Pulmonary artery endothelial cell (primary cell): ENCODE measurements around the gene DNAJB12. TPM values are rescaled to one million over a fixed set of nuclear protein-coding genes. Genes with fewer than 3 reads are reported as not detected.
A peak's percentile ranks its signal among the peaks of the same experiment; 100 is the strongest.
"Not testable (repeated sequence)": the region's sequence is repeated elsewhere in the genome, so short reads cannot be mapped to it uniquely, and the experiment has no call there.

Experiments used
- DNase-seq: peaks from one replicate; pipeline ENCODE4 v3.0.0-alpha.2; 2011; ENCODE audit warnings: low read depth, low spot score
- total RNA-seq: library from RNA; depleted of rRNA; stranded (reverse); fragments of >200 nt; gene quantifications from 2 replicates; pipeline ENCODE4 v1.2.3, GENCODE V29; 2014

Gene DNAJB12
- total RNA-seq, 1 donor from 2014 or later: 26.2 TPM

DNA sequence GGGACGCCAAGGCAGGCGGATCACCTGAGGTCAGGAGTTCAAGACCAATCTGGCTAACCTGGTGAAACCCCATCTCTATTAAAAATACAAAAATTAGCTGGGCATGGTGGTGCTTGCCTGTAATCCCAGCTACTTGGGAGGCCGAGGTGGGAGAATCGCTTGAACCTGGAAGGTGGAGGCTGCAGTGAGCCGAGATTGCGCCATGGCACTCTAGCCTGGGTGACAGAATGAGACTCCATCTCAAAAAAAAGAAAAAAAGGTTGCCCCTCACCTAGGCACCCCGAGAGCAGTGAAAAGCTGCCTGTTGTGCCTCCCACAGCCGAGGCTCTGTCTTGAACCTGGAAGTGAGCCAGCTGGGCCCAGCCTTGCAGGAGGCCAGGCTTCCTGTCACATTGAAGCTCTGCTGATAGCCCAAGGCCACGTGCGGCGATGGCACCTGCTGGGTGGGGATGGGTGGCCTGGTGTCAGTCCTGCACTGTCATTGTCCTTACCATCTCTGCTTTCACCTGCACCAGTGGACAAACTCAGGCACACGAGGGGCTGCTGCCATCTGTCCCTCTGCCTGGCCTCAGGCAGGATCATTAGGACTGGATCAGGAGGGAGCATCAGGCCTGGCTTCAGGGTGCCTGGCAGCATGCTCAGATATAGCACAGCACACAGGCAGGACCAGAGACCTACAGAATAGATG lies 37.8 kb downstream of the DNAJB12 start:
- no peak for DNase-seq

DNA sequence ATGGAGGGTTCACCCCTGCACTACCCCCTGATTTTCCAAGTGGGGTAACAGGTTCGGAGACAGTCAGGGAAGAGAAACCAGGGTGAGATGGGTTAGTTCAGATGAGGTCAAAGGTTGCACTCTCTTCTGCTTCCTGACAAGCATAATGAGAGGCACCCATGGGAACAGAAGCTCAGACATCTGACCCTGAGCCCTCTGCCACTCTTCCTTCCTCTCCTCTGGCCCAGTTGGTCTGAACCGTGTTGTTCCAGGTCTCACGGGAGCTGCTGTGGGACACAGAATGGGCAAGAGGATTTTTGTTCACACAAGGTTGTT lies 38.4 kb downstream of the DNAJB12 start:
- DNase-seq: no peak

DNA sequence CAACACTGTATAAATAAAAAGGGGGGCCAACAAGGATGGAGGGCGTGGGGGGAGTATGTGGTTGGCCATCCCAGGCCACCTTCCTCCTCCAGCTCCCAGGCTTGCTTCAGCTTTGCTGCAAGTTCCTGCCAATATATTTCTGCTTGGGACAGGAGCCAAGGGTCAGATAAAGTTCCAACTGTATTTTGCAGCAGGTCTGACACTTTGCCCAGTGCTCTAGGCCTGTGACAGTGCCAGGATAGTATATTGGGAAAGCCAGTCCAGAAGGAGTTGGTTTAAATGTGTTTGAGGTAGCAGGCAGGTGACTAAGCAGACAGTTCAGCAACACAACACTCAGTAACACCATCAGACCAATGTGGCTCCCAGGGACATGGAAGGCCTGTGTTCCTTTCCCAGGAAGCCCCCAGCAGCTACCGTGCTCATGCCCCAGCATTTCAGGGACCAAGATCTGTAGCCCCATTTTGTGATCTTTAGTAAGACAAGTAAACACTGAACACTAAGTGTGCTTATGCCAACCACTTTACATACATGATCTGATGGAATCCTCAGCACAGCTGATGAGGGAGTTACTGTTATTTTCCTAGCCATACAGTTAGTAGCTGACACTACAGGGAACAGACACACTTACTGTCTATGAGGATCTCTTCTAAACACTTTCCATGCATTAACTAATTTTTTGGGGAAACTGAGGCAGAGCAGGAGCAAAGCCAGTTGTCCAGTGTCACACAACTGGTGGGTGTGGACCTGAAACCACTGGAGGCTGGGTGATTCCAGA lies 38.9 kb downstream of the DNAJB12 start:
- no peak for DNase-seq

DNA sequence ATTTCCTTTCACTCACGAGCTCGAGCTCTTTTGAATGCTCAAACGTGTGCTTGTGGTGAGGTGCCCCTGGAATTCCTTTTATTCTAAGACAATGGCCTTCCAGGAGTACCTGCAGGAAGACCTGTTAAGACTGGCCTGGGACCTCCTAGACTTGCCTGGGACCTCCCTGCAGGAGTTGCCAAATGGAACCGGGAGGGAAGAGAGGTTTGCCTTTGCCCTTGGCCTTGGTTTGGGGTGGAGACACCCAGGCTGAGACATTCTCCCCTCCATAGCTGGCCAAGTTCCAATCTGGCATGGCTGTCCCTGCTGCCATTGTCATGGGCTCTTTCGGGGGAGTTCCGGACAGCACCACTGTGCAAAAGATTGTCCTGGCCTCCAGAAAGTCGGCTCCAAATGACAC lies 39.7 kb downstream of the DNAJB12 start:
- DNase-seq: no peak

DNA sequence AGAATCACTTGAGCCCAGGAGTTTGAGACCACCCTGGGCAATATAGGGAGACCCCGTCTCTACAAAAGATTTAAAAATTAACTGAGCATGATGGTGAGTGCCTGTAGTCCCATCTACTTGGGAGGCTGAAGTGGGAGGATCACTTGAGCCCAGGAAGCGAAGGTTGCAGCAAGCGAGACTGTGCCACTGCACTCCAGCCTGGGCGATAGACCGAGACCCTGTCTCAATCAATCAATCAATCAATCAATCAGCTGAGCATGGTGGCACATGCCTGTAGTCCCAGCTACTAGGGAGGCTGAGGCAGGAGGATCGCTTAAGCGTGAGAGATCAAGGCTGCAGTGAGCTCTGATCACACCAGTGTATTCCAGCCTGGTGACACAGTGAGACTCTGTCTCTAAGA lies 40.5 kb downstream of the DNAJB12 start:
- DNase-seq: no peak

DNA sequence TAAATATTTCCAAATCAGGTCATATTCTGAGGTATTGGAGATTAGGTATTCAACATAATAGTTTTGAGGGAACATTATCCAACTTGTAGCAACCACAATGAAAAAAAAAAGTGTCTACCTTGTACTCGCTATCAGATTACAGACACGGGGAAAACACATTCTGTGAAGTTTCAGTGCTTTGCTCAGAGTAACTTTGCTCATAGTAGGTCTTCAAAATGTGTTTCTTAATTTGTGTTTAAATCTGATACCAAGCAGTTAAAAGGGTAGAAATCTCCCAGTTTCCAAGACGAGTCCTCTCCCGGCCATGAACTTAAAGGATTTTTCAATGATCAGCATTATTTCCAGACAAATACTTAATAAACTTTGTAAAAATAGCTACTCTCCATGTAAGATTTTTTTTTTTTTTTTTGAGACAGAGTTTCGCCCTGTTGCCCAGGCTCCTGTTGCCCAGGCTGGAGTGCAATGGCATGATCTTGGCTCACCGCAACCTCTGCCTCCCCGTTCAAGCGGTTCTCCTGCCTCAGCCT lies 41.8 kb downstream of the DNAJB12 start:
- no peak for DNase-seq

DNA sequence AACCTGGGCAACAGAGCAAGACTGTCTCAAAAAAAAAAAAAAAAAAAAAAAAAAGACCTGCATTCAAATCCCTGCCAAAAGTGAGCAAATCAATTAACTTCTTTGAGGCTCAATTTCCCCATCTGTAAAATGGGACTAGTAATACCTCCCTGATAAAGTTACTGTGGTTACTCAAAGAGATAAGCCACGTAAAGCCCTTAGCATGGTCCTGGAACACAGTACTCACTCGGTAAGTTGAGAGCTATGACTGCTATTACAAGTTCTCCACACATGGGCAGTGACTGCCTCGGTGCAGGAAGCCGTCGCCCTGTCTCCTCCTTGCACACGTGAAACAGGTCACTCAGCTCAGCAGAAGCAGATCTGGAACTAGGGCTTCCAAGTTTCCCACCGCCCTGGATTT lies 43.1 kb downstream of the DNAJB12 start:
- DNase-seq: no peak

DNA sequence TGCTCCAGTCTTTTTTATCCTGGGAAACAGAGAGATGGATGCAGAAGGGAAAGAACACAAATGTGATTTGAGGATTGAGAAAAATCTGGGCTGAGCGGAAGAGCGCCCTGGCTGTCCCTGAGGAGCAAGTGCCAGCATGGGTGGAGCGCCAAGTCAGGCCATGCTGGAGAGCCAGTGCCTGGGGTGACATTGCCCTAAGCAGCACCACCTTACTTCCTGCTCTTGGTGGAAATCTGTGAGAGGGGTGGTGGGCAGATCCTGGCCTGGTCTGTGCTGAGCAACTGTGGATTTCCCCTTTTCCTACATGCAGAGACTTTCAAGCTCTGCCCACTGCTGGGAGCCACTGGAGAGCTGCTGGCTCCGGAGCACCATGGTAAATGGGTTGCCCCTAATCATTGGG lies 44.1 kb downstream of the DNAJB12 start:
- no peak for DNase-seq

DNA sequence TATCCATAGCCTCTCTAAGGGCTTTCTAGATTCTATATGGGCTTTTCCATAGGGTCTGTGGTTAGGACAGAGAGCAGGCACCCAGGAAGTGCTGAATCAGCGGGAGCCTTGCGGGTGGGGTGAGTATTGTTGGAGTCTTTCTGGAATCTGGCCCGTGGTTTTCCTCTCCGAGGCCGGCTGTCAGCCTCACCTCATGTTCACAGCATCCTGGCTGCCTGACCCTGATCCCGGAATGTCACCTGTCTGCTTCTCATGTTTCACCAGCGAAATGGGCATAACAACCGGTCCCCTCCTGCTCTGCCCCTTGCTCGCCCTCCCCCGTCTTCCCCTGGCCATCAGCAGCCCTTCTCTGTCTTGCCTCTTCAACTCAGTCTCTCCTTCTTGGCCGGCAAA lies 44.5 kb downstream of the DNAJB12 start:
- no peak for DNase-seq

DNA sequence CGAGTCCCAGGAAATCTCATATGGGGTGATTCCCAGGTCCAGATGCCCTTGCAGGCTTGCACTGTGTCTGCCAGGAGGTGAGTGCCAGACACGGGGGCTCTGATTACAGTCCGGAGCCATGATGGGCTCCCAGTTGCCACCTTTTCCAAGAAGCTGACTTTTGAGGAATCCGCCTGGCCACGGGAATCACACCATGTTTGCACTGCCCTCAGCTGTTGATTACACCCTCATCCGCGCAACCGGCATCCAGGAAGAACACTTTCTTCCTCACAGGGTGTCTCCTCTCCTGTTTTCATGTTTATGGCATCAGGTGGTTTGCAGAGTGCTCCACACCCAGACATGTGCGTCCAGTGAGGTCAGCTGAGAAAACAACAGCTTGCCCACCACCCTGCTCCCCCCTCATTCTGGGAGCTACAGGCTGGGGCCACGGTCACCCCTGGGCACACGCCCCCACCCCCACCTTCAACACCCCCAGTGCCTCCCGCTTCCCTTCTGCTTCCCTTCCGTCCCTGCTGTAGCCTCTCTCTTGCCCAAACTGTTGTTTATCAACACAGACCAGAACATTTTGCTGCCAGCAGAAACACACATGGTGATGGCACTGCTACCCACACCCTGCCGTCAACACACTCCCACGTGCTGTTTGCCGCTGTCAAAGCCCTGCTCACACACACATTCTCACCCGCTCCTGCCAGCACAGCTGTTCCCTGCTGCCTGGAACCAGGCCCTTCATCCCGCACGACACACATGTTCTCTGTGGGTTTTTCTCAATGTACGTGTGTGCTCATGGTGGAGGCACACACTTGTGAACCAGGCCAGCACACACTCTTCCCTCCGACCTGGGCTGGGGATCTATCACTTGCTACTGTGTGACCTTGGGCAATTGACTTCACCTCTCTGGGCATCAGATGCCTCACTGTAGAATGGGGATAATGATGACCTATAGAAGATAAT lies 45.2 kb downstream of the DNAJB12 start:
- no peak for DNase-seq

DNA sequence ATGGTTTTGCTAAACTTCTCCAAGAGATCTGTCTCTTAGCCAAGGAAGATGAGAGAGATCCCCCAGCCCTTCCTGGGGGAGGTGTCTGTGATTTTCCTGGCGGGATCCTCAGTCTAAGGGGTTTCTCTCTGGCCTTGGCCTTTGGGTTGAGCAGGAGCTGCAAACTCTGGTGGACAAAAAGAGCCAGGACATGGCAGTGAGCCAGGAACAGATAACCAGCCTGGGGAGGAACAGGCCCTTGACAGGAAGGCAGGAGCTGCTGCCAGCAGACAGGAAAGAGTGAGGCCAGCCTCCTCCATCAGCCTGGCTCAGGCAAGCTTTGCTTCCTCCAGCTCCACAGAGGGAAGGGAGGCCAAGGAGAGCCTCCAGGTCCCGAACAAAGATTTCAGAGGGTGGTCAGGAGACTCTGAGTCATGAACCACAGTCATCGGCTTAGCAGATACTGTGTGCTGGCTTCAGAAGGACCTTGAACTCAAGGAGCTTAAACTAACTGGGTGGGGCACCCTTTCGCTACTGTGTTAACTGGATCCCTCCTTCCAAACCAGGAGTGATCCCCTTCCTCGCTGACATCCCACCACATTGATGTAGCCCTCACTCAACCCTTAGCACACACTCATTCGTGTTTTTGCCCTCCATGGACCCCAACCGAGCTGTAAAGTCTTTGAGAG lies 46.3 kb downstream of the DNAJB12 start:
- DNase-seq: no peak

DNA sequence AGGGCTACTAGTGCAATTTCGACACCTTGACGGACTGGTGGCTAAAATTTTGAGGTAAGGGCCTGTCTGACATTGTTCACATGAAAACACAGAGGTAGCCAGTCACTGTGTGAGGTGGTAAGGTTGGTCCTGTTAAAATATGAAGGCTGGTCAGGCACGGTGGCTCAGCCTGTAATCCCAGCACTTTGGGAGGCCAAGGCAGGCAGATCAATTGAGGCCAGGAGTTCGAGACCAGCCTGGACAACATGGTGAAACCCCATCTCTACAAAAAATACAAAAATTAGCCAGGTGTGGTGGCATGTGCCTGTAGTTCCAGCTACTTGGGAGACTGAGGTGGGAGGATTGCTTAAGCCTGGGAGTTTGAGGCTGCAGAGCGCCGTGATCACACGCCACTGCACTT lies 47.0 kb downstream of the DNAJB12 start:
- not testable (repeated sequence) for DNase-seq

DNA sequence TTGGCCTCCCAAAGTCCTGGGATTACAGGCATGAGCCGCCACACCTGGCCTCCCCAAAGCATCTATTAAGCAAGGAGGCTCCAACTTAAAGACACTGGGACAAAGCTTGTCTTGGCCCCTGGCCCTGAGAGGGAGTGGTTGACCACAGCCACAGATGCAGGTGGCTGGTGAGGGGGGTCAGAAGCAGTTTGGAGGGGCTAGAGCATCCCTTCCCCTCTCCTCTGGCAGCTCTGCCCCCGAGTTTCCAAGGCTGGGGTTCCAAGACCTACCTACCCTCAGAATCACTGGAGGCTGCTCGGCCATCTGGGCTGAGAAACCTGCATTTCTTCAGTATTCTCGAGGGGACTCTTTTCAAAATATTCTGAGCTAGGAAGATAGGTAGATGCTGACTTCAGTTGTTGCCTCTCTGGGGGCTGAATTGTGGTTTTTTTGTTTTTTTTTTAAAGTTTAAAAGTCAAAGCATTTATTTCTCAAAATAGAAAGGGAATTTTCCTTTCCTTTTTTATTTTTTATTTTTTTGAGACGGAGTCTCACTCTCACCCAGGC lies 48.4 kb downstream of the DNAJB12 start:
- no peak for DNase-seq

DNA sequence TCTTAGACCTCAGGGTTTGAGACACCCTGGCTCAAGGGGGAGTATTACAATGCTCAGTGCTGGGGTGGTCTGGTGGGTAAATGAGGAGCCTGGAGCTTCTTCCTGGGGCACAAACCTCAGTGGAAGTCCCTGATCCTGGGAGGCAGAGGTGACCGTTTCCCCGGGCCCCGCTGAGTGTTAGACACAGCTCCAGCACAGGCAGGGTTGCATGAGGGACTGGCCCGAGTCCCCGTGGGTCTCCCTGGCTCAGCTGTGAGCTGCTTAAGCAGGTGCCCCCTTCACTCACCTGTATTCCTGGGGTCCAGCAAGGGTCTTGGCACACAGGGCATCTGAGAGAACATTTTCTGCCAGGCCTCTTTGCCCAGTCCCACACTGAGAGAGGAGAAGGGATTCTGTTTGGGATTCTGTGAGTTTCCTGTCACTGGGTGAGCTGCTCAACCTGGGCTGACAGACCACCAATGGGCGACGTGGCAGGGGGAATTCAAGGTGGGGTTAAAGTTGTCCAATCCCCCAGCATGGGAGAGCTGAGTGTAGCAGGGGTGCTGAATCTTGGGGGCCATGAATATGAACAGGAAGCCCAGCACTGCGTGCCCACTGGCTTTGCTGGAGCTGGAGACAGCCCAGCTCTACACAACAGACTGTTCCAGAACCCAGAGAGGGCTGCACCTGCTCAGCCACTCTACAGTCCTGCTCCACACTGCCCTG lies 51.1 kb downstream of the DNAJB12 start:
- no peak for DNase-seq

DNA sequence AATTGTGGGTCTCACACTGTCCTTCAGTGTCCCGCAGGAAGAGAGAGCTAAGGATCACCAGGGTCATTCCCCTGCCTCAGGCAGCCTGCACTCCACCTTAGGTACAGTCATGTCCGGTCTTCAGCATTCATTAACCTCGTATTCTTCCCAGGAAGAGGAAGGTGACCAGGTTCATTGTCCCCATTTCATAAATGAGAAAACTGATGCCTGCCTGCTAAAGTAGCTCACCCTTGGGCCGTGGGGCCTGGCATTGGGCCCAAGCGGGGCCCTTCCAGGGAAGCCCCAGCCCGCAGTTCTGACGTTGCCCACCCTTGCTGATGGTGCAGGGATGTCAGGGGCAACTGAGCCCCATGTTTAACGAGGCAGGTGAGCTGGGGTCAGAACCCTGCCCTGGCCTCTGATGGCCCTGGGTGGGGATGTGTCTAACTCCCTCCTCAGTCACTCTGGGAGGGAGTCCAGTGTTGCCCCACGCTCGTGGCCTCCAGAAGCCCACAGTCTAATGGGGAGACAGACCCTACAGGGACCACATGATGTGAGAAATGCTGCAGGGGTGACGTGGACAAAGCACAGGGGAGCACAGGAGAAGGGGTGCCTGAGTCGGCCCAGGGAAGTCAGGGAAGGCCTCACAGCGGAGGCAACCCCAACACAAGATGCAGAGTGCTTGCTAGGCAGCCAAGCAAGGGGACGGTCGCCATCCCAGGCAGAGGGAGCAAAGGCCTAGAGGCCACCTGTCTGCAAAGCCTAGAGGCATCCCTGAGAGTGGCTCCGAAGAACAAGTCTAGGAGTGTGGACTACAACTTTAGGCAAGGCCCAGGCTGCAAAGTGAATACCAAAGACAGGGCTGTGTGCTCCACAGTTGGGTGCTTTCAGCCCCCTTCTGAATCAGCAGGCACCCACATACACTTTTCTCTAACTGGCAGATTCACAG lies 55.9 kb downstream of the DNAJB12 start:
- DNase-seq: no peak

DNA sequence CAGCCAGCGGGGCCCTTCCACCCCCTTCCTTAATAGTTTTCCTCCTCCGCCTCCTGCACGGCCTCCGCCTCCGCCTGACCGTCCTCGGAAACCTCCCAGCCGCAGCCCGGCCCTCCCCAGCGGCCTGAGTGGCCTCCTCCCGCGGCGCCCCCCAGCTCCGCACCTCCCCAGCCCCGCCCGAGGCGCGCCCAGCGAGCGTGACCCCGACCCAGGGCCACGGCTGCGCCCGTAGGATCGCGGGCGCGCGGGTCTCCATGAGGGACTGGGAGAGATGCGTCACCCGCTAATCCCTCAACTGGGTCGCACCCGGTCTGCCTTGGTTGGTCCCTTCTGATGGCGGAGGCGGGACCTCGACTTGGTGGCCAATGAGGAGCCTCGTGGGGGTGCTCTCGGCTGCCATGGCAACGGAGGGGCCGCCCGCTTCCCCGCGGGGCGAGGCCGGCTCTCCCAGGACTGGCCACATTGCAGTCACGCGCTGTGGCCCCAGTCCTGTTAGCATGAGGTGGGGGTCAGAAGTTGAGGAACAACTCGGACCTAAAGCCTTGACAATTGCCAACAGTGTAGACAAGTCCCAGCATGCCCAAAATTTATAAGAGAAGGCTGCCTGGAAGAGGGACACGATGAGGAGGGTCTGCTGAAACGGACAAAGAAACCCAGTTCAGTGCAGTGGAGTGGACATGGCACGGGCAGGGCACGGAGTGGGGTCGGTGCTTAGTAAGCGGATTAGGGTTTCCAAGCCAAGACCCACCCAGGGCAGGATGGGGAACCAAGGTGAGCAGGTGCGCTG lies 56.7 kb downstream of the DNAJB12 start:
- peak; percentile 93 for DNase-seq

DNA sequence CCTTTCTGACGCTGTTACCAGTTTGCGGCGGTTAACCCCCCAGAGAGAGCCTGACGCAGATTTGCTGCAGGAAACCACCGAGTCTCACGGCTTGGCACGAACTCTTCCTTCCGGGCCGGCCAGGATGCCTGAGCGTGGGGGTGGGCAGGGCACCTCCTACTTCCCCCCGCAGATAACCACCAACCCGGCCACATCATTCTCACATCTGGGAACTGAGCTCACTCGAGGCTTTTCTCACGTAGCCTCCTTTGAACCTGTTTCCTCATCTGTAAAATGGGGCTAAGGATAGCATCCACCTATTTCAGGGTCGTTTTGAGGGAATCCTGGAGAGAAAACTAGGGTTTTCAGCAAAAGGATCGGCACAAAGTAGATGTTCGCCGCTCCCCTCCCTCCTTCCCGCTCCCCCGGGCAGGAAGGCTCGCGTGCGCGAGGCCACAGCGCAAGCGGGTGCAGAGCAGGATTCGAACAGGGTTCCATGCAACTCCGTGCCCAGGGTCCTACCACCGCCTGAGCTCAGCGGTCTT lies 57.4 kb downstream of the DNAJB12 start:
- DNase-seq: peak; percentile 77

DNA sequence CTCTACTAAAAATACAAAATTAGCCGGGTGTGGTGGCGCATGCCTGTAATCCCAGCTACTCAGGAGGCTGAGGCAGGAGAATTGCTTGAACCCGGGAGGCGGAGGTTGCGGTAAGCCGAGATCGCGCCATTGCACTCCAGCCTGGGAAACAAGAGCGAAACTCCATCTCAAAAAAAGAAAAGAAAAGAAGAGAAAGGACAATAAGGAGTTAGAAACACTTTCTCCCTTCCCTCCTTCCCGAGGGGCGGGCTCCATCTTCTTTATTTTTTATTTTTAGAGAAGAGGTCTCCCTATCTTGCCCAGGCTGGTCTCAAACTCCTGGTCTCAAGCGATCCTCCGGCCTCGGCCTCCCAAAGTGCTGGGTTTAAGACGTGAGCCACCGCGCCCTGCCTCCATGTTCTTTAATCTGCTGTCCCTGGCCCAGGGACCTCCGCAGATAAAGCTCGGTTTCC lies 57.9 kb downstream of the DNAJB12 start:
- DNase-seq: not testable (repeated sequence)
